ENCODE results near the gene FARP2.
"Not testable (repeated sequence)": the region's sequence is repeated elsewhere in the genome, so short reads cannot be mapped to it uniquely, and the experiment has no call there.

The FARP2 gene

GRCh38 chr2:241413929-241414580 is 58.0 kb downstream of the FARP2 start:
- no peak for DNase-seq (ENCODE audit: low read depth)
- H3K4me3 ChIP-seq (ENCODE audit: low read length) = no peak overlapping the region
- TF ChIP-seq CTCF (conservative IDR thresholded peaks at IDR 0.05; ENCODE audit: low read depth, low read length) = no peak

GRCh38 chr2:241415196-241415595 is 59.1 kb downstream of the FARP2 start:
- no peak for TF ChIP-seq CTCF (conservative IDR thresholded peaks at IDR 0.05; ENCODE audit: low read depth, low read length)
- H3K4me3 ChIP-seq (ENCODE audit: low read length) = no peak overlapping the region
- no peak for DNase-seq (ENCODE audit: low read depth)

GRCh38 chr2:241417626-241418025 is 61.5 kb downstream of the FARP2 start:
- DNase-seq (ENCODE audit: low read depth) = no peak
- no peak for TF ChIP-seq CTCF (conservative IDR thresholded peaks at IDR 0.05; ENCODE audit: low read depth, low read length)

GRCh38 chr2:241421330-241421729 is 65.2 kb downstream of the FARP2 start:
- TF ChIP-seq CTCF (conservative IDR thresholded peaks at IDR 0.05; ENCODE audit: low read depth, low read length) = no peak
- DNase-seq (ENCODE audit: low read depth) = no peak
- H3K4me3 ChIP-seq (ENCODE audit: low read length) = no peak overlapping the region

More at GRCh38 chr2:241417626-241418025, 61.5 kb downstream of the FARP2 start:
- H3K4me3 ChIP-seq (ENCODE audit: low read length) = no peak overlapping the region

- H3K4me3 ChIP-seq (ENCODE audit: low read length); DNase-seq (ENCODE audit: low read depth): not testable (repeated sequence)
Measured at GRCh38 chr2:241421942-241422341, 65.9 kb downstream of the FARP2 start.

- TF ChIP-seq CTCF (conservative IDR thresholded peaks at IDR 0.05; ENCODE audit: low read depth, low read length) = no peak
- H3K4me3 ChIP-seq (ENCODE audit: low read length) = no peak overlapping the region
- DNase-seq (ENCODE audit: low read depth) = no peak
Measured at GRCh38 chr2:241422350-241422749, 66.3 kb downstream of the FARP2 start.

GRCh38 chr2:241423489-241423888 is 67.4 kb downstream of the FARP2 start:
- not testable (repeated sequence) for DNase-seq (ENCODE audit: low read depth); H3K4me3 ChIP-seq (ENCODE audit: low read length)

GRCh38 chr2:241425368-241425767 is 69.3 kb downstream of the FARP2 start:
- TF ChIP-seq CTCF (conservative IDR thresholded peaks at IDR 0.05; ENCODE audit: low read depth, low read length) = no peak
- no peak for DNase-seq (ENCODE audit: low read depth)
- H3K4me3 ChIP-seq (ENCODE audit: low read length) = no peak overlapping the region

Measured in retinal pigment epithelial cell (primary cell).